HepG2 (cell line): ENCODE results near the gene DPY19L3.

Experiments
- CTCF ChIP-seq: sonication (generic); formaldehyde crosslinking; IDR thresholded peaks from 2 replicates; pipeline ENCODE4 v1.5.0; 2020; ENCODE audit warnings: mild to moderate bottlenecking, missing genetic modification reagents, moderate library complexity
- EZH2 ChIP-seq: conservative IDR thresholded peaks from 2 replicates; pipeline ENCODE4 v1.6.1; 2012; ENCODE audit warnings: mild to moderate bottlenecking, low read depth, low read length, moderate library complexity
- FIP1L1 ChIP-seq: fragments of 200-400 bp; formaldehyde crosslinking; IDR thresholded peaks from 2 replicates; pipeline ENCODE4 v1.6.1; 2018; ENCODE audit warnings: low read depth, mild to moderate bottlenecking, low read length, moderate library complexity, borderline replicate concordance; ENCODE audit not compliant: insufficient read depth
- JUNB ChIP-seq: sonication (generic); formaldehyde crosslinking; IDR thresholded peaks from 2 replicates; pipeline ENCODE4 v1.8.0; 2022; ENCODE audit warnings: missing genetic modification reagents, mild to moderate bottlenecking, borderline replicate concordance
- PRDM10 ChIP-seq: sonication (generic); formaldehyde crosslinking; IDR thresholded peaks from 2 replicates; pipeline ENCODE4 v1.4.0; 2020; ENCODE audit warnings: low read depth, missing genetic modification reagents
- PRDM4 ChIP-seq: sonication (generic); formaldehyde crosslinking; IDR thresholded peaks from 2 replicates; pipeline ENCODE4 v1.9.0; 2021; ENCODE audit warnings: missing genetic modification reagents, borderline replicate concordance
- SIX1 ChIP-seq: sonication (generic); formaldehyde crosslinking; IDR thresholded peaks from 2 replicates; pipeline ENCODE4 v1.4.0; 2020; ENCODE audit warnings: missing genetic modification reagents, borderline replicate concordance
- ZNF747 ChIP-seq: sonication (generic); formaldehyde crosslinking; IDR thresholded peaks from 2 replicates; pipeline ENCODE4 v1.8.1; 2023; ENCODE audit warnings: missing genetic modification reagents, mild to moderate bottlenecking, borderline replicate concordance

GRCh38 chr19:32498648-32499200 lies 93.2 kb downstream of the DPY19L3 start:
- no peak for TF ChIP-seq PRDM10
- no peak for TF ChIP-seq PRDM4 (CRISPR knock-in tag)
- TF ChIP-seq FIP1L1 = no peak
- no peak for TF ChIP-seq SIX1 (CRISPR knock-in tag)
- TF ChIP-seq JUNB = no peak
- TF ChIP-seq ZNF747 (CRISPR knock-in tag) = no peak
- TF ChIP-seq EZH2 = no peak
- TF ChIP-seq CTCF (CRISPR knock-in tag) = no peak
